CD4-positive, alpha-beta T cell treated with Interleukin-12 subunit alpha and Interleukin-12 subunit beta, for 1 hour (primary cell): ENCODE measurements around the gene TMEM208.
A peak's percentile ranks its signal among the peaks of the same experiment; 100 is the strongest.

ENCODE experiments used
- DNase-seq: peaks from one replicate; pipeline ENCODE4 v3.0.0-alpha.2; 2020

Gene TMEM208

GRCh38 chr16:67210069-67210937 lies 16.6 kb upstream of the TMEM208 start:
- no peak for DNase-seq

GRCh38 chr16:67211674-67212073 lies 15.3 kb upstream of the TMEM208 start:
- no peak for DNase-seq

GRCh38 chr16:67212766-67213165 lies 14.2 kb upstream of the TMEM208 start:
- DNase-seq = no peak

- DNase-seq = no peak
Measured at GRCh38 chr16:67213197-67214019, 13.5 kb upstream of the TMEM208 start.

- DNase-seq = no peak
Measured at GRCh38 chr16:67215706-67216105, 11.2 kb upstream of the TMEM208 start.

GRCh38 chr16:67216612-67217490 lies 10.1 kb upstream of the TMEM208 start:
- DNase-seq = no peak

- no peak for DNase-seq
Measured at GRCh38 chr16:67223992-67224391, 2.9 kb upstream of the TMEM208 start.

GRCh38 chr16:67226295-67226803 lies 581 bp upstream of the TMEM208 start:
- DNase-seq = no peak

- no peak for DNase-seq
Measured at GRCh38 chr16:67227567-67227921, 614 bp downstream of the TMEM208 start.

- DNase-seq = no peak
Measured at GRCh38 chr16:67228034-67228785, 1.3 kb downstream of the TMEM208 start.

GRCh38 chr16:67228905-67229304 lies 2.0 kb downstream of the TMEM208 start:
- no peak for DNase-seq

- no peak for DNase-seq
Measured at GRCh38 chr16:67229906-67230808, 3.2 kb downstream of the TMEM208 start.

- DNase-seq = no peak
Measured at GRCh38 chr16:67230809-67231660, 4.1 kb downstream of the TMEM208 start.

GRCh38 chr16:67233596-67233995 lies 6.7 kb downstream of the TMEM208 start:
- no peak for DNase-seq

GRCh38 chr16:67234180-67234597 lies 7.3 kb downstream of the TMEM208 start:
- DNase-seq = no peak

GRCh38 chr16:67235816-67236562 lies 9.1 kb downstream of the TMEM208 start:
- peak; percentile 78 for DNase-seq

GRCh38 chr16:67236563-67237395 lies 9.8 kb downstream of the TMEM208 start:
- DNase-seq = peak; percentile 87
